Measurements from ENCODE around the gene POLDIP3.
A peak's percentile ranks its signal among the peaks of the same experiment; 100 is the strongest.
"Not testable (repeated sequence)": the region's sequence is repeated elsewhere in the genome, so short reads cannot be mapped to it uniquely, and the experiment has no call there.

The POLDIP3 gene

DNA sequence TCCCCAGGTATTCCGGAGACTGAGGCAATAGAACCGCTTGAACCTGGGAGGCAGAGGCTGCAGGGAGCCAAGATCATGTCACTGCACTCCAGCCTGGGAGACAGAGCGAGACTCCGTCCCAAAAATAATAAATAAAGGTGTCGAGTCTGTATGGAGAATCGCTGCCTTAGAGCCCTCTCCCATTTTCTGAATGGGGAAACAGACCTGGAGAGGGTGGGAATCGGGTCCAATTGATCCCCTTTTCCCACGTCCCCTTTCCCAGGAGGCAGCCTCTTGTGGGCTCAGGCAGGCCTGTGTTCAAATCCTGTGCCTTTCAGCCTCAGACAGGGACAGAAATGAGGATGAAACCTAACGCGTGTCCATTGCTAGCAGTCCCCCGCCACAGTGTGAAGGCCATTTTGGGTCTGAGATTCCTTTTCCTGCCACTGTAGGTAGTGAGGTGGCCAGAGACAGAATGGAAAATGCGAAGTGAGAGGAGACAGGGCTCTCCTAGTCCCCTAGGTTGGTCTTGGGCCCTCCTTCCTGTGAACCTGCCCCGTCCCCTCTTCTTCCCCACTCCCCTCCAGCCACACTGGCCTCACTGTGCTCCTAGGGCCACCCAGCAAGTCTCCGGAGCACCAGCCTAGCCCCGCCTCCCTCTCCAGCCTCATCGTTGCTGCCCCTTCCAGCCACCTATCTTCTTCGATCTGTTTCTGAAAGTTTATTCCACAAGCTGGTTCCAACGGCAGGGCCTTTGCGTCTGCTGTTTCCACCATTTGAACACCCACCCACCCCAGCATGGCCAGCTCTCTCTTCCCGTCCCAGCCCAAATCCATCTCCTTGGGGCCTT, 2.7 kb upstream of the POLDIP3 start:
- no peak for DNase-seq

DNA sequence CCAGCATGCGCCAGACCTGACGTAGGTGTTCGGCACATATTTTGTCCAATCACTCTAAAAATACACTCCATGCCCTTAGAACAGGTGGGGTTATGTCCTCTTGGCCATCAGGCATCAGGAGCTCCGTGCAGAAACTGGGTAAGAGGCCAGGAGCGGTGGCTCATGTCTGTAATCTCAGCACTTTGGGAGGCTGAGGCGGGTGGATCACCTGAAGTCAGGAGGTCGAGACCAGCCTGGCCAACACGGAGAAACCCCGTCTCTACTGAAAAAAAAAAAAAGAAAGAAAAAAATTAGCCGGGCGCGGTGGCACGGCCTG, 1.1 kb upstream of the POLDIP3 start:
- DNase-seq: not testable (repeated sequence)

DNA sequence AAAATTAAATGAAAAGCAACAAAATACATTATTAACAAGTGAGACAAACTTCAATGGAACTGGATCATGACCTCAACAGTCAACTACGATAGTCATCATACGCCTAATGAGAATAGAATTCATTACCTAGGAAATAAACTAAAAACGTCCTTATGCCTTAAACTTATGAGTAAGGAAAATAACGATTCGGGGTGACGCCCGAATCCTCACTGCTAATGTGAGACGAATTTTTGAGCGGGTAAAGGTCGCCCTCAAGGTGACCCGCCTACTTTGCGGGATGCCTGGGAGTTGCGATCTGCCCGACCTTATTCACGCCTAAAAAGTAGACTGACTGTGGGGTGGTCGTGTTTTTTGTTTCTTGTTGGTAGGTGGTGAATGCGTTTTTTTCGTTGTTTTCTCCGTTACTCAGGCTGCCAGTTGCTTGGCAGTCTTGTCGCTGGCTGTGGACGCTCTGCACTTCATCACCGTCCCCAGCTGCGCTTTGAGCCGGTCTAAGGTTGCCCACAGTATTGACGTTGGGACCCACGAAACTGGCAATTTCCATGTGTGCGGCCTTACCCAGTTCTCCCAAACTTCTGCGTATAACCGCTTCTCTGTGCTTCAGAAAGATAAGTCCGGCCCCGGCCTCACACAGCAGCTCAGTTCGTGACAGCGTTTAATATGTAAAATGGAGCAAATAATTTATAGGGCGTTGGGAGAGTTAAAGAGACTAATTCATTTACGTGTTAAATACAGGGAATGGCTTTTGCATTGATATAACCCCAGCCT, 593 bp upstream of the POLDIP3 start:
- peak; percentile 63 to 98 for DNase-seq

DNA sequence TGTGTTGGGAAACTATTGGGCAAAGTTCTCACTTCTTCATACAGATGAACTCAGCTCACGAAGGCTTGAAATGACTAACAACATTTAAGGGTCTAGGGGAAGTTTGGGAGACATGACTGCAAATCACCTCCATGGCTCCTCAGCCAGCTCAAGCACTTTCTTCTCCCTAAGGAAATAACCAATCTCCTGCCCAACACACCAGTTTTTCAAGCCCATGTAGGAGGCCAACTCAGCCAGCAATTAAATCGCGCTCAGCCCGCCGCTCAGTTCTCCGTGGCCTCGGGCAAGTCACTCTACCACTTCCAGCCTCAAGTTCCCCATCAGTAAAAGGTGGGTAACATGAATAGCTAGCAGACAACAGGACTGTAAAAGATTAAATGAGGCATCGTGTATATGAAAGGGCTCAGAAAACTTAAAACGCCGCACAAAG, 796 bp downstream of the POLDIP3 start:
- DNase-seq: no peak

DNA sequence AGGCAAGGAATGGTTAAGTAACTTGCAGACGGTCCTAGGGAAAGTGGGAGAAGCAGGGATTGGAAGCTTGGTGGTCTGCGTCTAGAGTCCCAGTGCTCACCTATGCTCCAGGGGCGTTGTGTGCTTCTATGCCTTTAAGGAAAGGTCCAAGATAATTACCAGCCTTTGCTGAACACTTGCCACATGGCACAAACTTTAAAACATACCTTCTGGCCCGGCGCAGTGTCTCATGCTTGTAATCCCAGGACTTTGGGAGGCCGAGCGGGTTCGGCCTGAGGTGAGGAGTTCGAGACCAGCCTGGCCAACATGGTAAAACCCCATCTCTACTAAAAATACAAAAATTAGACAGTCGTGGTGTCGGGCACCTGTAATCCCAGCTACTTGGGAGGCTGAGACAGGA, 2.3 kb downstream of the POLDIP3 start:
- DNase-seq: no peak

DNA sequence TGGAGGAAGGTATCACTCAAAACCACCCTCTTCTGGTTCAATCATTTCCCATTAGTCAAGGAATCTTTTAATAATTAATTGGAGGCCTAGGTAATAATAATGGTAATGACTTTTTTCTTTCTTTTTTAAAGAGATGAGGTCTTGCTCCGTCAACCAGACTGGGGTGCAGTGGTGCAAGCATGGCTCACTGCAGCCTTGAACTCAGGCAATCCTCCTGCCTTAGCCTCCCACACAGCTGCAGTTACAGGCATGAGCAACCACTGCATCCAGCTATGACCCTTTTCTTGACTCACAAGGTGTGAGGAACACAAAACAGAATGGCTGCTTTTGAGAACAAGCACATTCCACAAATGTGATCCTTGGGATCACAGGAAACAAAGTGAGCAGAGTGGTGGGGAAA, 3.6 kb downstream of the POLDIP3 start:
- no peak for DNase-seq

DNA sequence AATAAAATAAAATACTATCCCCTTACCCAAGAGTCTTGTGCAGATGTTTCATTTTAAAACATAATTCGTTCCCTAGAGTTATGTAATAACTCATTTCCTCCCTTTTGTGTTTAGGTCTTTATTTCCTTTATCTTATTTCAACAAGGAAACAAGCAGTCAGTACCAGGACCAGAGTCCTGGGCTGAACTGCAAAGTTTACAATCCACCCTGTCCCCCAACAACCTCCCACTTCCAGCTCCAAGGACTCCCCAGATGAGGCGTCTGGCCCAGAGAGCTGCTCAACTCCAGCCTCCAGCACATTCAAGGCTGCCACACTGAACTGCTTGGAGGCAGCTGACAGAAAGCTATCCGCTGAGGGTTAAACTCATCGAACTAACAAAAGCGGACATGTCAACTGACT, 4.5 kb downstream of the POLDIP3 start:
- DNase-seq: no peak

DNA sequence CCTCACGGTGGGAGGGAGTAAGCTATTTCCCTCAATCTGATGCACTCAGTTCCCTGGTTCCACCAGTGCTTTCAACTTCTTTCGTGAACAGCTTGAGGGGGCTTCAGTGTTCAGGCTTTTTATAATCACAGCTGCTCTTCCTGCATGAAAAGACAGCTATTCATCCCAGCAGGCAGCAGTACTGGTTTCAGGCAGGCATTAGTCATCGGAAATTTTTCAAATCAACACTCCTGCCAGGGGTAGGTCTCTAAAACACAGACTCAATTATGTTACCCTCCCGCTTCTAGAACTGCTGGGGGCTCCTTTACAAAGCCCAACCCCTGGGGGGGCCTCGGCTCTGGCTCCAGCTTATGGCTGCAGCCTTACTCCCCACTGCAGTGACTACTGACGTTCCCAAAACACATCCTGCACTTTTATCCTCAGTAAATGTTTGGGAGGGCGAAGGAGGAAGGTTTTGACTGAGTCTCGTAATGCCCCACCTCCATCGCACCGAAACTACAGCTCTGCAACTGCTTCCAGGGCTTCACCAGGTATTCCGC, 5.8 kb downstream of the POLDIP3 start:
- DNase-seq: peak; percentile 55 to 68

DNA sequence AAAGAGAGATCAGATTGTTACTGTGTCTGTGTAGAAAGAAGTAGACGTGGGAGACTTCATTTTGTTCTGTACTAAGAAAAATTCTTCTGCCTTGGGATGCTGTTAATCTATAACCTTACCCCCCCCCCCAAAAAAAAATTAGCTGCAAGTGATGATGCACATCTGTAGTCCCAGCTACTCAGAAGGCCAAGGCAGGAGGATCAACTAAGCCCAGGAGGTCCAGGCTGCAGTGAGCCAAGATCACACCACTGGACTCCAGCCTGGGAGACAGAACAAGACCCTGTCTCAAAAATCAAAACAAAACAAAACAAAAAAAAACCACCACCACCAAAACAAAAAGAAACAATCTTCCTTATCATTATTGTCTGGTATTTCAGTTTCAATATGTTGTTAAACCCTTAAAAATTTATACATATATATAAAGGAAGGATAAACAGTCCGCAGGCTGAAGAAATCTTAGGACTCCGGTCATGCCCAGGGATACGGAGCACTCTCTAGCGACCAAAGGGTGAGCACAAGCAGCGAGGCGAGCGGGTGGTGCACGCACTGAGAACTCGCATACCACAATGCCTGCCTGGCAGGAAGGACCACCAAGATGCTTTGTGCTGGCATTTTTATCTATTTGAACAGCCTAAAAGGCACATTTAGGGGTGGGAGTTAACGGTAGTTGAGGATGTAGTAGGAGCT, 6.4 kb downstream of the POLDIP3 start:
- DNase-seq: peak in 1 of 2 donors; percentile 68

DNA sequence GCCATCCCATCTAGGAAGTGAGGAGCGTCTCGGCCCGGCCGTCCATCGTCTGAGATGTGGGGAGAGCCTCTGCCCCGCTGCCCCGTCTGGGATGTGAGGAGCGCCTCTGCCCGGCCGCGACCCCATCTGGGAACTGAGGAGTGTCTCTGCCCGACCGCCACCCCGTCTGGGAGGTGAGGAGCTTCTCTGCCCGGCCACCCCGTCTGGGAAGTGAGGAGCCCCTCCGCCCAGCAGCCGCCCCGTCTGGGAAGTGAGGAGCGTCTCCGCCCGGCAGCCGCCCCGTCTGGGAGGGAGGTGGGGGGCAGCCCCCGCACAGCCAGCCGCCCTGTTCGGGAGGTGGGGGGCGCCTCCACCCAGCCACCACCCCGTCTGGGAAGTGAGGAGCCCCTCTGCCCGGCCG, 7.0 kb downstream of the POLDIP3 start:
- not testable (repeated sequence) for DNase-seq

DNA sequence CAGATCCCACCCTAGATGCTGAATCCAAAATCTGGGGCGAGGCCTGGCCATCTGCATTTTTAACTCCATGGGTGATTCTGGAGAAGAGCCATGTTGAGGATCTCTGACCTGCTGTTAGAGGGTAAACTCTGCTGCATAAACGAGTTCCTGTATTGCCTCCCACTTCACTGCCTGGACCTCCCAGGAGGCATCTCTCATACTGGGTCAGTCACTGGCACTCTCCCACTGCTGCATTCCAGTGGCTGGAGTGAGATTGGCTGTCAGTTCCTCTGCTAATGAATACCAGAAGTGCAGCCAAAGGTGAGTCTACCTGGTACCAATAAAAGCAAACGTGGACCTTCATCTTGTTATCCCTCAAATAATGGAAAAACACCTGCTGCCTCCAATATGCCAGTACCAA, 10.3 kb downstream of the POLDIP3 start:
- DNase-seq: no peak

DNA sequence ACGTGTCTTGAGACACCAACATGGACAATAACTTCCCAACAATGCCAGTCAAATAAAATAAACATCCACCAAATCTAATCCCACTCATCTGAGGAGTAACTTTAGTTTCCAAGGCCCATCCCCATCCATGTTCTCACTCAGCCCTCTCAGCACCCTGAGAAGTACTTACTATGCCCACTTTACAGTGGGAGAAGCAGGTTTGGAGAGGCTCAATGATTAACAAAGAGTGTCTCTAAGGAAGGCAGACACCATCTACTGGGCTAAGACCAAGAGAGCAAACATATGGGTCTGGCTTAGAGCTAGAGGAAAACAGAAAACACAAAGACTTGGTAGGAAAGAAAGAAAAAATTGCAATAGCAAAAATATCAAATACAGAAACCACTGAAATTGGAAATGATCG, 11.3 kb downstream of the POLDIP3 start:
- DNase-seq: no peak

DNA sequence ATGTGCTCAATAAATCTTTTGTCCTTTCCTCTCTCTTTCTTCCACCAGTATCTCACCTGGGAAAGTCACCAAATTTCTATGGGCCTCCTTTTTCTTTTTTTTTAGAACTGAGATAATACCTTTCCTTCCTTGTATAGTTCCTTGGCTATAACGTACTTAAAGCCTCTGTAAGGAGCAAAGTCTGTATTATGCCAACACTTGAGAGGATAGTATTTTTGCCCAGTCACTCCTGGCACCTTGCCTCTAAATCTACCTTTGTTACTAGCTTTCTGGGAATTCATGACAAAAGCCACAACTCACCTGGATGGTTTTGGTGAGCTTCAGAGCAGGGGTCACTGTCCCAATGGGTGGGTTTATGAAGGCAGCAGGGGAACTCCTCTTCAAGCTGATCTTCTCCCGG, 12.2 kb downstream of the POLDIP3 start:
- no peak for DNase-seq

DNA sequence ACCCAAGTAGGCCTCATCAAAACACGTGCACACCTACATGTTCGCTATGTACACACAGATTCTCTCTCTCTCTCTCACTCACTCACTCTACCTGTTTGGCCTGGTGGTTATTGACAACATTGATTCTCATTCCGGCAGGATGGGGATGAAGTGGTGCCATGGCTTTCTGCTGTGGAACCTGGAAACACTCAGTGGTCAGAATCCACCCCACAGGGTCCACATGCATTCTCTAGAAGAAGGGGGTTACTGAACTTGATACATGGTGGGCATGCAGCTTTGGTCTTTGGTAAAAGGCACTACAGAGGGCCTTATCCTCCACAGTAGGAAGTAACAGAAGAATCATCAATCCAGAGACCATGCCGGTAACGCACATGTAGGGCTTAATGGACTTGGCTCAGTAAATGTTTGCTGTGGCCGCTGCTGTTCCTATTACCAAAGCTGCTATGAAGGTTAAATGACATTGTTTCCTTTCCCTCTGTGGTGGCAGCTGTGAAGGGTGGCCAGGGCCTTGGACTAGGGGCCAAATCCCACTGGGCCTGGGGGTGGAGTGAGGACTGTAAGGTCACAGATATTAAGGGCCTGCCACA, 12.7 kb downstream of the POLDIP3 start:
- no peak for DNase-seq

DNA sequence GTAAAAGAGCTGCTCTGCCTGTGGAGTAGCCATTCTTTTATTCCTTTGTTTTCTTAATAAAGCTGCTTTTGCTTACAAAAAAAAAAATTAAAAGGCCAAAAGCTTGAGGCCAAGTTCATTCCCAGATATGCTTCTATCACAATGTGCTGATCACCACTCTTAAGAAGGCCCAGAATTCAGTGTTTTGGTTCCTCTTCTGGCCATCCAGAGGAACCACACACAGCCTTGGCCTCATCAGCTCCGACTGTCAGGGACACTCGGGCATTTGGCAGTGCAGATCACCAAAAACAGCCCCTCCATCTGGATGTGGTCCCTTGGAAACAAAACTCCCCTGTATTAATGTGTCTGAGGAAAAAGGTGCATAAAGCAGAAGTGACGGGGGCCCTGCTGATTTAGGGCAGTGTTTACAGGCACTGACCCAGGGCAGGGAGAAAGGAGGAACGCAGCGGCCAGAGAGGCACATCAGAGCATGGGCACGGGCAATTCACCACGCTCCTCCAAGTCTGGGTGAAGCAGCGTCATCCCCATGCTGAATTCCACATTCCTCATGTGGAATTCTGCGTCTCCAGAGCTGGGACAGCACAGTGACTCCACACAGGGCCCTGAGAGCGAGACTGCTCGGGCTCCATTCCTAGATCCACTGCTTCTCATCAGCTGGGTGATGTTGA, 17.7 kb downstream of the POLDIP3 start:
- no peak for DNase-seq

DNA sequence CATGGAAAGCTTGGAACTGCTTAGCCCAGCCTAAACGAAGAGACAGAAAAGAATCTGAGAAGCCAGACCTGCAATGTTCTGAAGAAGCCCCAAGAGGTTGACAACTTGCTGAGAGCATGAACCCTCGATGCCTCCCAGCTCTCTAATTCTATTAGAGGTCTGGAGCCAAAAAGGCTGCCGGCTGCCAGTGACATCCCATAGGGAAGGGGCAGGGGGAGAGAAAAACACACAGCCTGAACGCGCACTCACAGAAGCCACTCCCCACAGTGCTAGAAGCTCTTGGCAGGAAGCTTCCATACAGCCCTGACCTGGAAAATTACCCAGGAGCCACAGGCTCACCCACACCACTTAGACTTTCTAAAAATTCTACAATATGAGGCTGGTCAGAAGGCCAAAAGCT, 18.3 kb downstream of the POLDIP3 start:
- DNase-seq: no peak

DNA sequence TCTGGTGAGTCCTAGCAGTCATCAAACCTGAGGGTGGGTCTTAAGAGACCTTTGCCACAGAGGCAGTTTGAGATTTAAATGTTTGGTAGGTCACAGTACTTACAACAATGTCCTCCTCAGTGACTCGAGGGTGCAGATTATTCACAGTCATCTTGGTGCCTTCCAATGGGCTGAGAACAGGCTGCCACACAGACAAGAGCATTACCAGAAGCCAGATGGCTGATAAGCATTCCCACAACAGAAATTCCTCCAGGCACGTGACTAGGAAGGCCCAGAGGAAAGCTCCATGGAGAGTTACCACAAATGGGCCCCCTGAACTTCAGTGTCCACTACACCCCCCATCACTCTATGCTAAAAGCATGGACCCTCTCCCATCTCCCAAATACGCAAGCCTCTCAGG, 19.2 kb downstream of the POLDIP3 start:
- DNase-seq: no peak

DNA sequence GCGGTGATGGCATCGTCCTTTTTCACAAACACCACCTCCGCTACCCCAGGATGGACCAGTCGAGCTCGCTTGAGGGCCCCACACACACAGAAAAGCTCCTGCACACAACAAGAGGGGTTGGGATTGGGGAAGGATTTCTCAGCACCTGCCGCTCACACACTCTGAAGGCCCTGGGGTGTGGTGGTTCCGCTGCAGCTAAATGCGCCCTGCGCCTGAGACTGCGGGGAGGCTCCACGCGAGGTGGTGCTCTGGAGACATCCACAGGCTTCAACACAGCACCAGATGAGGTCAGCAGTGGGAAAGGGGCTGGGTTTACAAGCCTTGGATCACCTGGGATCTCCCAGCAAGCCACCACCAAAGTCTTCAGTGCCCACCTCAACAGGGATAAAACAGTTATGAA, 22.7 kb downstream of the POLDIP3 start:
- DNase-seq: no peak

DNA sequence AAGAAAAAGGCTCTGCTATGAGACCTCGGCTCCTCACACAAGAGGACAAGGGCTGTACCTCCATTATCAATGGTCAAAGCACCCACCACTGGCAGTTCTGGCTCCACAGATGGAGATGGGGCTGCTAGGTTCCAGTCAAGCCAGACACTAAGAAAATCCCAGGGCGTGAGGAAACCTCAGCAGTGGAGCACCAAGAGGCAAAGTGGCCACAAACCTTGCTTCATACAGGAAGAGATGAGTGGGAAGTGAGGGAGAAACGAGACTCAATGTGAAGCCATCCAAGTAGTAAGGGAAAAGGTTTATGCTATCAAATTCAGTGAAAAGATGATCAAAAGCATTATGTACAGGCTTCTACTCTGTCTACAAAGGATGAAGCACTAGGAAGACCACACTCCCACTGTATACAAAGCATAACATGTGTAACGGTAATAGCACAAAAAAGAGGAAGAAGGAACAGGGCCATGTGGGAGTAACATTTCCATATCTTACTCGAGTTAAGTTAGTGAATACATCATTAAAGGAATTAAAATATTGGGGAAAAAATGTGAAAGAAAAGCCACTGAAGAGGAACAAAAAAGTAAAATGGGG, 27.0 kb downstream of the POLDIP3 start:
- DNase-seq: no peak

DNA sequence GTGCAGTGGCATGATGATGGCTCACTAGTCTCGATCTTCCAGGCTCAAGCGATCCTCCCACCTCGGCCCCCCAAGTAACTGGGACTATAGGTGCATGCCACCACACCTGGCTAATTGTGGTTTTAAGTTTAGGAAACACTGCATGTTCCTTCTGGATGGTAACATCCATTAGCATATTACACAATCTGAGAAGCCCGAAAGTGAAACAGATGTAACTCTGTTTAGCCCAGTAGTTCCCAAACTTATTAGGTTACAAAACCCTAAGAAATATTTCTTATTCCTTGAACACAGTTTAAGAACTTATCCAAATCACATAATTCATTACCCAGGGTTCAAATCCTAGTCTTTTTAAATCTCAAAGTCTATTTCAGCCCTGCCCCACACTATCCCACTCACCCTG, 28.3 kb downstream of the POLDIP3 start:
- DNase-seq: no peak

DNA sequence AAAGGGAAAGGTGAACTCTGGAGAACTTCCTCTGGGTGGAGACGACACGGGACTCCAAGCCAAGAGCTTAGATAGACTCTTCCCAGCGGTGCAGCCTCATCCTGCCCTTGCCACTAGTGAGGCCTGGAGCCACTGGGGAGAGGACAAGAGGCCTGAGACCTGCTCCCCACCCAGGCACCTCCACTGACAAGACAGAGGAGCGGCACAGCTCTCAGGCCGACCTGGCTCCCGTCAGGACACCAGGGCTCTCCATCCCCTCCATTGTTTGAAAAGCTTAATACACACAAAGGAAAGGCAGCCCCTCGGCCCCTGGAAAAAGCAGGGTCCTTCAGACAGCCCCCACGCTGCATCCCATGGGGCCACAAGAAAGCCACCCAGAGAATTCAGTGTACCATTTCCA, 29.6 kb downstream of the POLDIP3 start:
- no peak for DNase-seq

DNA sequence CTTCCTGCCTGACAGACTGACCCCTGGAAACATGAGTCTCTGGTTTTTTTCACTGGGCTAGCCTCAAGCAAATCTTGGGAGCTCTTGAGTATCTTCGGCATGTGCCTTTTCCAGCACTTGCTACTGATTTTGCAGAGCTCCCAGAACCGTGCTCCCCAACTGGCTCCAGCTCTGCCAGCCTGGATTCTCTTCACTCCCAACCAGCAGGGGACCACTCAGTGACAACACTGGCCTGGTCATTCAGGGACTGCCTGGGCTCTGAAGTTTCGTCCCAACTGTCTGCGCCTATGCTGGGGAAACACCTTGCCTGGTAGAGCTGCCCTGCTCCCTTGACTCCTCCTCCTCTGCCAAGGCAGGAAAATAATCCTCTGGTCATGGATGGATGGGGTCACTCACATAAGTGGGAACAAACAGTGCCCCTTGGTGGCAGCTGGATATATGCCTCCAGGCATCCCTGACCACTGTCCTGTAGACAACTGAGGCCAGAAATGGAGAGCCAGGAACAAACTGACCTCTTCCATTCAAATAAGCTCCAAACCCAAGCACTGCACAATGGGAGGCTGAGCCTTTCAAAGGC, 30.2 kb downstream of the POLDIP3 start:
- DNase-seq: no peak

Data from hippocampal formation (tissue), 2 donors.